Activated B cell treated with CpG ODN at 0.5 μM for 24 hours (primary cell): ENCODE data around the gene PTCH1. TPM values are rescaled to one million over a fixed set of nuclear protein-coding genes. Genes with fewer than 3 reads are reported as not detected.

Experiments used
- ATAC-seq: fragments of 200-7000 bp; cut with Tn5 transposase; one replicate; pipeline ENCODE4 v1.10.0; 2021; ENCODE audit warnings: low read depth, mild to moderate bottlenecking, moderate library complexity
- CTCF ChIA-PET: fragments of 350-600 bp; sonication (Branson Sonifier 250); formaldehyde crosslinking; loops from one replicate; lab custom pipeline; 2021; ENCODE audit warnings: antibody characterized with exemption; lab: Charles Lee
- POLR2A ChIA-PET: fragments of 350-600 bp; sonication (Branson Sonifier 250); formaldehyde crosslinking; loops from one replicate; lab custom pipeline; 2021; ENCODE audit warnings: antibody characterized with exemption; lab: Charles Lee
- DNase-seq: peaks from one replicate; pipeline ENCODE4 v3.0.0; 2022
- H3K27ac Mint-ChIP-seq: one replicate; pipeline ENCODE4 v1.8.0; 2020; ENCODE audit warnings: mixed read lengths
- H3K27me3 Mint-ChIP-seq: one replicate; pipeline ENCODE4 v1.8.0; 2021; ENCODE audit warnings: mixed read lengths
- H3K36me3 Mint-ChIP-seq: one replicate; pipeline ENCODE4 v1.8.0; 2021; ENCODE audit warnings: low read depth, mixed read lengths
- H3K4me1 Mint-ChIP-seq: one replicate; pipeline ENCODE4 v1.8.0; 2021; ENCODE audit warnings: mixed read lengths
- H3K4me3 Mint-ChIP-seq: one replicate; pipeline ENCODE4 v1.8.0; 2020; ENCODE audit warnings: mild to moderate bottlenecking, mixed read lengths
- H3K9me3 Mint-ChIP-seq: one replicate; pipeline ENCODE4 v1.8.0; 2020; ENCODE audit warnings: mixed read lengths
- intact Hi-C: fragments of 100-400 bp; cut with micrococcal nuclease; formaldehyde crosslinking; loops from one replicate; pipeline ENCODE4 v1.15.1; 2024
- total RNA-seq: library from RNA; stranded (reverse); gene quantifications from 2 replicates; pipeline ENCODE4 v1.2.3, GENCODE V29; 2022
- TF ChIP-seq, protein P1 (sequence below): fragments of 200-600 bp; IDR thresholded peaks from one replicate; pipeline ENCODE4 v1.8.0; 2022; ENCODE audit warnings: antibody characterized with exemption, mild to moderate bottlenecking

The PTCH1 gene
- total RNA-seq, 1 donor from 2014 or later: 8.6 TPM

DNA sequence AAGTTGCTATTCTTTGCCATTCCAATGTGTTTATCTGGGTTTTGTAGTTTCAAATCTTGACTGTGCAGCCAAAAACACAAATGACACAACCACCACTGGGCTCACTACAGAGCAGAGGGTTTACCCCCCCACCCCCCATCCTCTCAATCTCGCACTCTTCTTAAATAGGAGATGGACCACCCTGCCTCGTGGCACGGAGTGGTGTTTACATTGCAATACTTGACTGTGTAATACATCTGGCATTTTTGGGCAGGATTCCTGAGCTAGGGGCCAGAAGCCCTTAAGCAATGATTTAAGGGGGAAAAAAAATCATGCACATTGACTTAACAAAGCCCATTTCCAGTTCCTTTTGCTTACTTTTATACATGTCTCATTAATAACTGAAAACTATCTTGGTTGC, 19.0 kb downstream of the PTCH1 start:
- no peaks in the 10 kb centered on the region for H3K9me3 Mint-ChIP-seq
- H3K27ac Mint-ChIP-seq: no peak overlapping the region
- POLR2A ChIA-PET: no interaction called here
- CTCF ChIA-PET: no interaction called here
- no peaks in the 10 kb centered on the region for H3K36me3 Mint-ChIP-seq
- intact Hi-C loops: no loop called here
- H3K4me3 Mint-ChIP-seq: no peak overlapping the region
- no peak for DNase-seq
- H3K27me3 Mint-ChIP-seq: peaks cover 18% of the 10 kb centered on the region
- ATAC-seq: no peak
- peaks cover 17% of the 10 kb centered on the region for H3K4me1 Mint-ChIP-seq
- TF ChIP-seq, protein P1, sequence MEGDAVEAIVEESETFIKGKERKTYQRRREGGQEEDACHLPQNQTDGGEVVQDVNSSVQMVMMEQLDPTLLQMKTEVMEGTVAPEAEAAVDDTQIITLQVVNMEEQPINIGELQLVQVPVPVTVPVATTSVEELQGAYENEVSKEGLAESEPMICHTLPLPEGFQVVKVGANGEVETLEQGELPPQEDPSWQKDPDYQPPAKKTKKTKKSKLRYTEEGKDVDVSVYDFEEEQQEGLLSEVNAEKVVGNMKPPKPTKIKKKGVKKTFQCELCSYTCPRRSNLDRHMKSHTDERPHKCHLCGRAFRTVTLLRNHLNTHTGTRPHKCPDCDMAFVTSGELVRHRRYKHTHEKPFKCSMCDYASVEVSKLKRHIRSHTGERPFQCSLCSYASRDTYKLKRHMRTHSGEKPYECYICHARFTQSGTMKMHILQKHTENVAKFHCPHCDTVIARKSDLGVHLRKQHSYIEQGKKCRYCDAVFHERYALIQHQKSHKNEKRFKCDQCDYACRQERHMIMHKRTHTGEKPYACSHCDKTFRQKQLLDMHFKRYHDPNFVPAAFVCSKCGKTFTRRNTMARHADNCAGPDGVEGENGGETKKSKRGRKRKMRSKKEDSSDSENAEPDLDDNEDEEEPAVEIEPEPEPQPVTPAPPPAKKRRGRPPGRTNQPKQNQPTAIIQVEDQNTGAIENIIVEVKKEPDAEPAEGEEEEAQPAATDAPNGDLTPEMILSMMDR: no peak

DNA sequence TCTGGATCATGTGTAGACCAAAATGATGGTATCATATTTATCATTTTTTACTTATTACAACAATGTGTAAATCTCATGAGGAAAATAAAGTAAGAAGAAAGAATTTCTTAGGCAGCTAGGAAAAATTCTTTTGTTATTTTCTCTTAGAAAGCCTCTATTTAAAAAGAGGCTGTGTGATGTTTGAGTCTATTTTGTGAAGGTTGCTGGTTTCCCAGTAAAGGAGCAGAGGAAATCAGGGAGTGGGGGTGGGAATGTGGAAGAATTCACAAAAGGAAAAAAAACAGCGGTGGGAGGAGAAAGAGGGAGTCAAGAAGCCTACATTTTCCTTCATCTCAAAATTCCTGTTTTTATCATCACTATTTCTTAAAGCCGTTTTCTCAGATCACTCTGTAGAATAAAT, 20.1 kb downstream of the PTCH1 start:
- POLR2A ChIA-PET: no interaction called here
- TF ChIP-seq, protein P1: no peak
- Mint-ChIP-seq H3K36me3 (no peaks in the 10 kb centered on the region), H3K4me3 (no peak overlapping the region), H3K9me3 (no peaks in the 10 kb centered on the region), H3K27ac (no peak overlapping the region), H3K4me1 (peaks cover 19% of the 10 kb centered on the region), H3K27me3 (peaks cover 9% of the 10 kb centered on the region)
- DNase-seq (no peak), ATAC-seq (no peak)
- CTCF ChIA-PET: no interaction called here
- intact Hi-C loops: no loop called here

GRCh38 chr9:95495961-95496360, 20.8 kb downstream of the PTCH1 start:
- peaks cover 8% of the 10 kb centered on the region for H3K27me3 Mint-ChIP-seq
- H3K27ac Mint-ChIP-seq: no peak overlapping the region
- H3K9me3 Mint-ChIP-seq: no peaks in the 10 kb centered on the region
- POLR2A ChIA-PET: no interaction called here
- peaks cover 19% of the 10 kb centered on the region for H3K4me1 Mint-ChIP-seq
- H3K36me3 Mint-ChIP-seq: no peaks in the 10 kb centered on the region
- ATAC-seq (no peak), DNase-seq (no peak)
- TF ChIP-seq, protein P1: no peak
- CTCF ChIA-PET: no interaction called here
- H3K4me3 Mint-ChIP-seq: no peak overlapping the region
- intact Hi-C loops: no loop called here

DNA sequence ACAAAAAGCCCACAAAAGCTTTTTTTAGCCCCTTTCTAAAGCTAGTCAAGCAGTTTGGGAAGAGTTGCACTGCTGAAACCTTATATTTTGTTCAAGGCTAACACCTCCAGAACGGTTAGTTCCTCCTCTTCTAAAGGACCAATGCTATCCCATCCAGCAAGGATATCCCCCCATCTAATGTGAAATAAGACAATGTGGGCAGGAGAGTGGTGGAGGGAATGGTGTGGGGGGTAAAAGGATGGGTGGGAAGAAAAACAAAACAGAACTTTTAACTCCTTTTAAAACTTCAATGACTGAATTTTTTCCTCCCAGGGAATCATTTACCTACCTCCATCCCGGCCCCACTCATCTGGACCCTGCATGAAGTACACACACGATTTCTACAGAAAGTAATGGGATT, 21.2 kb downstream of the PTCH1 start:
- Mint-ChIP-seq H3K4me3 (no peak overlapping the region), H3K27ac (no peak overlapping the region), H3K27me3 (peaks cover 8% of the 10 kb centered on the region), H3K36me3 (no peaks in the 10 kb centered on the region), H3K4me1 (peaks cover 19% of the 10 kb centered on the region), H3K9me3 (no peaks in the 10 kb centered on the region)
- CTCF ChIA-PET: no interaction called here
- TF ChIP-seq, protein P1: no peak
- POLR2A ChIA-PET: interaction anchor here (1.0 kb wide), 1 partner anchor 16 kb away, joined by 5 read pairs; no protein-coding TSS in a partner anchor
- ATAC-seq (no peak), DNase-seq (no peak)
- intact Hi-C loops: no loop called here

DNA sequence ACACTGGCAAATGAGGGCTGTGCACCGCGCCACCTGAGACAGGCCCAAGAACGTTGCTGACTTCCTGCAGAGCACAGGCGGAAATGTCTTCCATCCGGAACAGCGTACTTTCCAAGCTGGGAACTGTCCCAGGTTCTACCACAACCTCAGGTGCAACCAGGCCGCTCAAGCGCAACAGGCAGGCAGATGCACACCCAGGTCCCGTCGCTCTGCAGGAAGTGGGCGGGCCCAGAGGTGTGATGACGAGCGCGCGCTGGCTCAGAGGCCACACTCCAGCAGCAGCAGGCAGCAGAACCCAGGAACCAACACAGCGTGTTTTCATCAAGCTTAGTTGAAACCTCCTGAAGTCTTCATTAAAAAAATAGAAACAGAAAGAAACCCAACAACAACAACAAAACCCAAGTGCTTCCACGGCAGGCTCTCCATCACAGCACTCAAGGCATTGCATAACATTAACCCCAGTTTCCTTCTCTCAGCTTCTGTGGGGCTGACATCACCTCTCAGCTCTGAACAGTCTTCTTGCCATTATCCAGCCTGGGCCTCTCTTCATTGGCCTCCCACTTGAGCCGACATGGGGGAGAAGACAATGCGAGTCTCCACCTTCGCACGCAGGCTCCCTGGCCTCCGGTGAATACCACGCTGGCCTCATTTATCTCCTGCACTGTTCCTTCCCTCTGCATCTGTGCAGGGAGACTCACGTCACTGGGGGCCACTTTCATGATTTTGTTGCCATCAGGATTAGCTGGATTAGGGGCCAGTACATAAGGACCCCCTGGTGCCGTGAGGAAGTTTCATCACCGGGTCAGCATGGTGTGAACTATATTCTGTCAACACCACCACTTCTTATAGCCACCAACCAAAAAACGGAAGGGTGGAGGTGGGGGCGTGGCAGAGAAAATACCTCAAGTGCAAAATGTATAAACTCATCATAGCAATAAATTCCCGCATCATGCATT, 22.1 kb downstream of the PTCH1 start:
- H3K36me3 Mint-ChIP-seq: no peaks in the 10 kb centered on the region
- peak; percentile 90 for ATAC-seq
- ChIA-PET POLR2A (interaction anchor here (1.0 to 1.7 kb wide), 5 partner anchors 11 to 32 kb away, joined by 4 to 5 read pairs (median 5); no protein-coding TSS in a partner anchor), CTCF (no interaction called here)
- no peaks in the 10 kb centered on the region for H3K9me3 Mint-ChIP-seq
- peak overlapping the region; percentile 76 for H3K4me3 Mint-ChIP-seq
- intact Hi-C loops: loop anchor here (1.0 kb wide), 2 partner anchors 15 to 32 kb away; no protein-coding TSS in a partner anchor
- H3K27me3 Mint-ChIP-seq: peaks cover 8% of the 10 kb centered on the region
- DNase-seq: peak; percentile 46
- TF ChIP-seq, protein P1: no peak
- H3K27ac Mint-ChIP-seq: peak overlapping the region; percentile 85
- H3K4me1 Mint-ChIP-seq: peaks cover 19% of the 10 kb centered on the region
